ENCODE measurements around the gene TSPAN12. TPM values are rescaled to one million over a fixed set of nuclear protein-coding genes. Genes with fewer than 3 reads are reported as not detected.

The TSPAN12 gene
- total and polyA plus RNA-seq, 2 donors (not counting 3 experiments of a cell fraction or from before 2014, with no cell fraction given): 9.3 to 19.8 TPM

DNA sequence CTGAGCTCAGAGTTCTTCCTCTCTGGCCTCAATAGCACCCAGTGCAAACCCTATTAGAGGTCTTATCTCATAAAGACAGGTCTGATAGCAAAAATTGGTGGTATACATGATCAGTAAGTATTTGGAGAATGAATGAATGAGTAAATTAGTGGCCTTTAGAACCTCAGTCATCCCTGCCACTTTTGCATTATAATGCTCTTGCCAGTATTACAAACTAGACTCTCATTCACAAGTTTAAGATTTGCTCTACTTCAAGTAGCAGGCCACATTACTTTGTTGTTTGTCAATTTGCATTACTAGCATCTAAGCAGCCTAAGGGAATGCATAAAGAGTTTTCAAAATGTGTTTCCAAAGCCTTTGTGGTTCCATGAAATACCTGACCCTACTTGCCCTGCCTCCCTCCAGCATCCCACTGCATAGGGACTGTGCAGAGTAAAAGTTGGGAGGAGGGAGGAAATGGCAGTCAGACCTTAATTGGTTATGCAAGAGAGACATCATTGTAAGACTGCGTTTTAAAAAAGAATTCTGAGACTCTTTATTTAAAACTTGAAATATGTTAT, 21.3 kb downstream of the TSPAN12 start:
- ChIA-PET POLR2A (no interaction called here), CTCF (no interaction called here)
- Histone ChIP-seq H3K9ac (replicated peaks; ENCODE audit: extremely low read depth, insufficient read depth, low read length) (no peak overlapping the region), H3K27me3 (ENCODE audit: control insufficient read depth in 2 of 2, insufficient read depth in 2 of 2, low read length in 2 of 2) (no peaks in the 10 kb centered on the region), H4K20me1 (replicated peaks; ENCODE audit: control insufficient read depth, extremely low read depth, insufficient read depth, low read length) (no peaks in the 10 kb centered on the region), H3K27ac (ENCODE audit: insufficient read depth, low read depth, low read length) (no peak overlapping the region), H3K4me1 (ENCODE audit: control insufficient read depth, extremely low read depth, insufficient read depth, low read length) (peaks cover 15% of the 10 kb centered on the region), H3K4me2 (ENCODE audit: insufficient read depth, low read length) (no peak overlapping the region), H3K4me3 (replicated peaks in 1 of 3; ENCODE audit: insufficient read depth in 1 of 3, low read depth in 1 of 3, low read length in 3 of 3) (no peak overlapping the region), H3K9me1 (replicated peaks; ENCODE audit: control insufficient read depth, extremely low read depth, insufficient read depth, low read length) (no peaks in the 10 kb centered on the region), H3K79me2 (ENCODE audit: control insufficient read depth, insufficient read depth, low read length) (no peaks in the 10 kb centered on the region), H3K36me3 (ENCODE audit: control insufficient read depth in 2 of 2, extremely low read depth in 1 of 2, insufficient read depth in 2 of 2, low read length in 2 of 2) (no peaks in the 10 kb centered on the region), H2AFZ (ENCODE audit: low read depth, low read length) (no peak overlapping the region), H3K9me3 (replicated peaks; ENCODE audit: control insufficient read depth, insufficient read depth, low read length) (no peaks in the 10 kb centered on the region)
- FAIRE-seq: no peak
- dilution Hi-C loops (cut with MboI; ENCODE audit: extremely low pct_ligation_motif_present, low sequenced_read_pairs): no loop called here
- intact Hi-C loops (cut with micrococcal nuclease): no loop called here
- no peak for DNase-seq (ENCODE audit: low read depth, low spot score)
- no TSS peak for BruUV-seq (replicated peaks)
- no peak for TF ChIP-seq POLR2A (IDR thresholded peaks at IDR 0.05; ENCODE audit: low read depth, low read length)
- TF ChIP-seq JUN (IDR thresholded peaks at IDR 0.05; ENCODE audit: borderline replicate concordance, insufficient read depth, insufficient read length, low read depth): no peak
- TF ChIP-seq EZH2 (IDR thresholded peaks at IDR 0.05; ENCODE audit: borderline replicate concordance, low read depth, low read length, severe bottlenecking): no peak
- TF ChIP-seq GATA2 (IDR thresholded peaks at IDR 0.05; ENCODE audit: insufficient read depth, insufficient read length, low read depth, low read length): no peak
- TF ChIP-seq, protein P1, sequence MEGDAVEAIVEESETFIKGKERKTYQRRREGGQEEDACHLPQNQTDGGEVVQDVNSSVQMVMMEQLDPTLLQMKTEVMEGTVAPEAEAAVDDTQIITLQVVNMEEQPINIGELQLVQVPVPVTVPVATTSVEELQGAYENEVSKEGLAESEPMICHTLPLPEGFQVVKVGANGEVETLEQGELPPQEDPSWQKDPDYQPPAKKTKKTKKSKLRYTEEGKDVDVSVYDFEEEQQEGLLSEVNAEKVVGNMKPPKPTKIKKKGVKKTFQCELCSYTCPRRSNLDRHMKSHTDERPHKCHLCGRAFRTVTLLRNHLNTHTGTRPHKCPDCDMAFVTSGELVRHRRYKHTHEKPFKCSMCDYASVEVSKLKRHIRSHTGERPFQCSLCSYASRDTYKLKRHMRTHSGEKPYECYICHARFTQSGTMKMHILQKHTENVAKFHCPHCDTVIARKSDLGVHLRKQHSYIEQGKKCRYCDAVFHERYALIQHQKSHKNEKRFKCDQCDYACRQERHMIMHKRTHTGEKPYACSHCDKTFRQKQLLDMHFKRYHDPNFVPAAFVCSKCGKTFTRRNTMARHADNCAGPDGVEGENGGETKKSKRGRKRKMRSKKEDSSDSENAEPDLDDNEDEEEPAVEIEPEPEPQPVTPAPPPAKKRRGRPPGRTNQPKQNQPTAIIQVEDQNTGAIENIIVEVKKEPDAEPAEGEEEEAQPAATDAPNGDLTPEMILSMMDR (IDR thresholded peaks at IDR 0.05; ENCODE audit: extremely low read depth in 1 of 2, insufficient read depth in 1 of 2, low read depth in 1 of 2, low read length in 2 of 2): no peak
- TF ChIP-seq FOS (IDR thresholded peaks at IDR 0.05; ENCODE audit: borderline replicate concordance, insufficient read depth, low read length): no peak
- no peak for TF ChIP-seq MYC (IDR thresholded peaks at IDR 0.05; ENCODE audit: low read depth, low read length)
- TF ChIP-seq, protein P2, sequence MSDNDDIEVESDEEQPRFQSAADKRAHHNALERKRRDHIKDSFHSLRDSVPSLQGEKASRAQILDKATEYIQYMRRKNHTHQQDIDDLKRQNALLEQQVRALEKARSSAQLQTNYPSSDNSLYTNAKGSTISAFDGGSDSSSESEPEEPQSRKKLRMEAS (IDR thresholded peaks at IDR 0.05; ENCODE audit: insufficient read depth, insufficient read length): no peak
- no peak for TF ChIP-seq POLR2AphosphoS5 (IDR thresholded peaks at IDR 0.05; ENCODE audit: insufficient read depth, low read depth, low read length)

Data from endothelial cell of umbilical vein (primary cell).